ENCODE data around the gene CEP83. TPM values are rescaled to one million over a fixed set of nuclear protein-coding genes. Genes with fewer than 3 reads are reported as not detected.

The CEP83 gene
- total RNA-seq, 1 donor from 2014 or later: 14.9 TPM

GRCh38 chr12:94329366-94329765 lies 130.3 kb downstream of the CEP83 start:
- no peak for TF ChIP-seq CTCF (IDR thresholded peaks at IDR 0.05; ENCODE audit: insufficient read depth, low read length, poor library complexity, severe bottlenecking)
- no peaks in the 10 kb centered on the region for H3K27me3 ChIP-seq (ENCODE audit: control insufficient read depth, insufficient read depth, low read length)
- no peak for DNase-seq (ENCODE audit: low read depth)
- no peak overlapping the region for H3K4me3 ChIP-seq (ENCODE audit: low read depth, low read length)
- H3K36me3 ChIP-seq (ENCODE audit: control insufficient read depth, insufficient read depth, low read length): no peaks in the 10 kb centered on the region

- no peak for DNase-seq (ENCODE audit: low read depth)
- no peaks in the 10 kb centered on the region for H3K36me3 ChIP-seq (ENCODE audit: control insufficient read depth, insufficient read depth, low read length)
- no peak for TF ChIP-seq CTCF (IDR thresholded peaks at IDR 0.05; ENCODE audit: insufficient read depth, low read length, poor library complexity, severe bottlenecking)
- H3K4me3 ChIP-seq (ENCODE audit: low read depth, low read length): no peak overlapping the region
- no peaks in the 10 kb centered on the region for H3K27me3 ChIP-seq (ENCODE audit: control insufficient read depth, insufficient read depth, low read length)
Observed at GRCh38 chr12:94327809-94328208, 131.9 kb downstream of the CEP83 start.

GRCh38 chr12:94326727-94327126 lies 132.9 kb downstream of the CEP83 start:
- Histone ChIP-seq H3K36me3 (ENCODE audit: control insufficient read depth, insufficient read depth, low read length) (no peaks in the 10 kb centered on the region), H3K4me3 (ENCODE audit: low read depth, low read length) (no peak overlapping the region), H3K27me3 (ENCODE audit: control insufficient read depth, insufficient read depth, low read length) (no peaks in the 10 kb centered on the region)
- DNase-seq (ENCODE audit: low read depth): peak; percentile 45
- no peak for TF ChIP-seq CTCF (IDR thresholded peaks at IDR 0.05; ENCODE audit: insufficient read depth, low read length, poor library complexity, severe bottlenecking)

GRCh38 chr12:94326234-94326633 lies 133.4 kb downstream of the CEP83 start:
- TF ChIP-seq CTCF (IDR thresholded peaks at IDR 0.05; ENCODE audit: insufficient read depth, low read length, poor library complexity, severe bottlenecking): no peak
- DNase-seq (ENCODE audit: low read depth): no peak
- H3K4me3 ChIP-seq (ENCODE audit: low read depth, low read length): no peak overlapping the region
- no peaks in the 10 kb centered on the region for H3K36me3 ChIP-seq (ENCODE audit: control insufficient read depth, insufficient read depth, low read length)
- H3K27me3 ChIP-seq (ENCODE audit: control insufficient read depth, insufficient read depth, low read length): no peaks in the 10 kb centered on the region

- no peak overlapping the region for H3K4me3 ChIP-seq (ENCODE audit: low read depth, low read length)
- TF ChIP-seq CTCF (IDR thresholded peaks at IDR 0.05; ENCODE audit: insufficient read depth, low read length, poor library complexity, severe bottlenecking): no peak
- no peaks in the 10 kb centered on the region for H3K27me3 ChIP-seq (ENCODE audit: control insufficient read depth, insufficient read depth, low read length)
- DNase-seq (ENCODE audit: low read depth): no peak
- no peaks in the 10 kb centered on the region for H3K36me3 ChIP-seq (ENCODE audit: control insufficient read depth, insufficient read depth, low read length)
Observed at GRCh38 chr12:94322346-94322745, 137.3 kb downstream of the CEP83 start.

GRCh38 chr12:94320109-94320508 lies 139.6 kb downstream of the CEP83 start:
- H3K4me3 ChIP-seq (ENCODE audit: low read depth, low read length): no peak overlapping the region
- TF ChIP-seq CTCF (IDR thresholded peaks at IDR 0.05; ENCODE audit: insufficient read depth, low read length, poor library complexity, severe bottlenecking): no peak
- no peak for DNase-seq (ENCODE audit: low read depth)
- no peaks in the 10 kb centered on the region for H3K36me3 ChIP-seq (ENCODE audit: control insufficient read depth, insufficient read depth, low read length)
- H3K27me3 ChIP-seq (ENCODE audit: control insufficient read depth, insufficient read depth, low read length): no peaks in the 10 kb centered on the region

Measured in kidney epithelial cell (primary cell).